GM12878 (cell line): ENCODE measurements around the gene LMF1. TPM values are rescaled to one million over a fixed set of nuclear protein-coding genes. Genes with fewer than 3 reads are reported as not detected.

Source experiments
- ATF7 ChIP-seq: fragments of 450-650 bp; IDR thresholded peaks from 2 replicates; pipeline ENCODE4 v1.6.1; 2016; ENCODE audit warnings: low read depth, mild to moderate bottlenecking
- BCLAF1 ChIP-seq: fragments of 450-650 bp; IDR thresholded peaks from 2 replicates; pipeline ENCODE4 v1.6.1; 2017; ENCODE audit warnings: antibody characterized with exemption, mild to moderate bottlenecking, moderate library complexity
- CHD2 ChIP-seq: IDR thresholded peaks from 2 replicates; pipeline ENCODE4 v1.6.1; 2011; ENCODE audit warnings: low read depth, low read length, improper control_type of control experiment, borderline replicate concordance
- CHD4 ChIP-seq: fragments of 200-600 bp; sonication (generic); IDR thresholded peaks from 2 replicates; pipeline ENCODE4 v1.6.1; 2016; ENCODE audit warnings: mild to moderate bottlenecking
- CREB1 ChIP-seq: IDR thresholded peaks from 2 replicates; pipeline ENCODE4 v1.6.1; 2012; ENCODE audit warnings: low read depth, mild to moderate bottlenecking, inconsistent platforms
- ESRRA ChIP-seq: IDR thresholded peaks from 2 replicates; pipeline ENCODE4 v1.6.1; 2012; ENCODE audit warnings: mild to moderate bottlenecking, low read length, improper control_type of control experiment
- ETV6 ChIP-seq, 2 experiments: fragments of 450-650 bp in 1 of 2; IDR thresholded peaks in 1 of 2; conservative IDR thresholded peaks in 1 of 2; 2 replicates each; pipeline ENCODE4 v1.6.1; 2014; ENCODE audit warnings: antibody characterized with exemption in 1 of 2, borderline replicate concordance in 1 of 2, low read depth in 1 of 2, mild to moderate bottlenecking in 1 of 2, moderate library complexity in 1 of 2
- GABPA ChIP-seq: IDR thresholded peaks from 2 replicates; pipeline ENCODE4 v1.6.1; 2014; ENCODE audit warnings: antibody characterized with exemption, low read depth, mild to moderate bottlenecking, inconsistent platforms
- IKZF1 ChIP-seq: fragments of 450-650 bp; conservative IDR thresholded peaks from 2 replicates; pipeline ENCODE4 v1.6.1; 2017; ENCODE audit warnings: antibody characterized with exemption, mild to moderate bottlenecking
- NFXL1 ChIP-seq: fragments of 450-650 bp; IDR thresholded peaks from 2 replicates; pipeline ENCODE4 v1.6.1; 2017; ENCODE audit warnings: antibody characterized with exemption, mild to moderate bottlenecking, borderline replicate concordance
- PKNOX1 ChIP-seq: fragments of 450-650 bp; IDR thresholded peaks from 2 replicates; pipeline ENCODE4 v1.6.1; 2016; ENCODE audit warnings: mild to moderate bottlenecking
- POLR2AphosphoS2 ChIP-seq: IDR thresholded peaks from 2 replicates; pipeline ENCODE4 v1.6.1; 2011; ENCODE audit warnings: low read depth, mild to moderate bottlenecking, low read length, improper control_type of control experiment, moderate library complexity
- RBBP5 ChIP-seq: fragments of 200-600 bp; sonication (generic); conservative IDR thresholded peaks from 2 replicates; pipeline ENCODE4 v1.6.1; 2016
- SIX5 ChIP-seq: IDR thresholded peaks from 2 replicates; pipeline ENCODE4 v1.6.1; 2011; ENCODE audit warnings: mild to moderate bottlenecking, low read depth, low read length, moderate library complexity; ENCODE audit not compliant: severe bottlenecking
- STAT1 ChIP-seq: fragments of 450-650 bp; conservative IDR thresholded peaks from 2 replicates; pipeline ENCODE4 v1.6.1; 2014; ENCODE audit warnings: antibody characterized with exemption, mild to moderate bottlenecking
- SUZ12 ChIP-seq: fragments of 200-600 bp; sonication (generic); IDR thresholded peaks from one replicate; pipeline ENCODE4 v1.6.1; 2018; ENCODE audit warnings: antibody characterized with exemption, mild to moderate bottlenecking; ENCODE audit not compliant: unreplicated experiment
- polyA plus RNA-seq, 11 experiments: library from polyadenylated mRNA; depleted of rRNA in 4 of 11; unstranded in 6 of 11; stranded (reverse) in 5 of 11; fragments of >200 nt; fragmentation: Nextera tagmentation in 4 of 11; fragmentation: Illumina TruSeq in 1 of 11; extraction: Ambion mirVana in 4 of 11; extraction: Trizol in 1 of 11; gene quantifications; 1 replicate in 1 of 11; 2 replicates in 10 of 11; pipeline versions ENCODE4 v1.2.1 to v1.2.3, GENCODE V29; 2011 to 2016; ENCODE audit warnings: inconsistent platforms in 2 of 11, missing spikeins in 2 of 11, low read depth in 1 of 11
- total RNA-seq, 4 experiments: library from RNA; depleted of rRNA in 3 of 4; stranded (reverse); fragments of >200 nt in 3 of 4; fragmentation: Illumina TruSeq in 1 of 4; extraction: Trizol in 1 of 4; gene quantifications; 2 replicates each; pipeline versions ENCODE4 v1.2.1 to v1.2.3, GENCODE V29; 2013 to 2021
- TF ChIP-seq, protein P1 (sequence below): fragments of 150-350 bp; IDR thresholded peaks from 2 replicates; pipeline ENCODE4 v1.6.1; 2014; ENCODE audit warnings: mild to moderate bottlenecking, low read depth, low read length
- TF ChIP-seq, protein P2 (sequence below): fragments of 450-650 bp; IDR thresholded peaks from 2 replicates; pipeline ENCODE4 v1.6.1; 2017; ENCODE audit warnings: low read depth, mild to moderate bottlenecking, moderate library complexity
- TF ChIP-seq, protein P3 (sequence below): fragments of 450-650 bp; conservative IDR thresholded peaks from 2 replicates; pipeline ENCODE4 v1.6.1; 2017; ENCODE audit warnings: mild to moderate bottlenecking, moderate library complexity

Gene LMF1
- total and polyA plus RNA-seq, 10 of the 15 experiments (the other 5 are each of a cell fraction or from before 2014, with no cell fraction given), result 0.18 to 3.2 (median 1.4) TPM; not detected in 1

GRCh38 chr16:807347-808084, 163.3 kb downstream of the LMF1 start (continued):
- TF ChIP-seq BCLAF1, result no peak
- TF ChIP-seq, protein P1, sequence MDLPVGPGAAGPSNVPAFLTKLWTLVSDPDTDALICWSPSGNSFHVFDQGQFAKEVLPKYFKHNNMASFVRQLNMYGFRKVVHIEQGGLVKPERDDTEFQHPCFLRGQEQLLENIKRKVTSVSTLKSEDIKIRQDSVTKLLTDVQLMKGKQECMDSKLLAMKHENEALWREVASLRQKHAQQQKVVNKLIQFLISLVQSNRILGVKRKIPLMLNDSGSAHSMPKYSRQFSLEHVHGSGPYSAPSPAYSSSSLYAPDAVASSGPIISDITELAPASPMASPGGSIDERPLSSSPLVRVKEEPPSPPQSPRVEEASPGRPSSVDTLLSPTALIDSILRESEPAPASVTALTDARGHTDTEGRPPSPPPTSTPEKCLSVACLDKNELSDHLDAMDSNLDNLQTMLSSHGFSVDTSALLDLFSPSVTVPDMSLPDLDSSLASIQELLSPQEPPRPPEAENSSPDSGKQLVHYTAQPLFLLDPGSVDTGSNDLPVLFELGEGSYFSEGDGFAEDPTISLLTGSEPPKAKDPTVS, result no peak
- TF ChIP-seq, protein P2, sequence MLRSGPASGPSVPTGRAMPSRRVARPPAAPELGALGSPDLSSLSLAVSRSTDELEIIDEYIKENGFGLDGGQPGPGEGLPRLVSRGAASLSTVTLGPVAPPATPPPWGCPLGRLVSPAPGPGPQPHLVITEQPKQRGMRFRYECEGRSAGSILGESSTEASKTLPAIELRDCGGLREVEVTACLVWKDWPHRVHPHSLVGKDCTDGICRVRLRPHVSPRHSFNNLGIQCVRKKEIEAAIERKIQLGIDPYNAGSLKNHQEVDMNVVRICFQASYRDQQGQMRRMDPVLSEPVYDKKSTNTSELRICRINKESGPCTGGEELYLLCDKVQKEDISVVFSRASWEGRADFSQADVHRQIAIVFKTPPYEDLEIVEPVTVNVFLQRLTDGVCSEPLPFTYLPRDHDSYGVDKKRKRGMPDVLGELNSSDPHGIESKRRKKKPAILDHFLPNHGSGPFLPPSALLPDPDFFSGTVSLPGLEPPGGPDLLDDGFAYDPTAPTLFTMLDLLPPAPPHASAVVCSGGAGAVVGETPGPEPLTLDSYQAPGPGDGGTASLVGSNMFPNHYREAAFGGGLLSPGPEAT, result 0 out of 2 replicates have a peak, but pooled peaks have one; percentile 16
- peak; percentile 93 for TF ChIP-seq IKZF1
- 0 out of 2 replicates have a peak, but pooled peaks have one; percentile 47 for TF ChIP-seq POLR2AphosphoS2
- TF ChIP-seq ATF7, result peak; percentile 84
- TF ChIP-seq ETV6 (conservative IDR thresholded peaks at IDR 0.05 in 1 of 2, IDR thresholded peaks at IDR 0.05 in 1 of 2; ENCODE audit: borderline replicate concordance in 1 of 2, low read depth in 1 of 2), result 0 out of 4 replicates have a peak, but pooled peaks of 1 of the 2 experiments have one; percentile 32
- peak; percentile 63; the same call in 1 of the 2 replicates for TF ChIP-seq CHD2
- TF ChIP-seq SUZ12, result no peak
- TF ChIP-seq SIX5, result peak; percentile 60
- peak; percentile 84 for TF ChIP-seq GABPA
- peak; percentile 59; the same call in 1 of the 2 replicates for TF ChIP-seq NFXL1
- TF ChIP-seq CHD4, result no peak
- no peak for TF ChIP-seq RBBP5
- TF ChIP-seq ESRRA, result peak; percentile 84
- TF ChIP-seq CREB1, result peak; percentile 95
- TF ChIP-seq STAT1, result 0 out of 2 replicates have a peak, but pooled peaks have one; percentile 62
- TF ChIP-seq, protein P3, sequence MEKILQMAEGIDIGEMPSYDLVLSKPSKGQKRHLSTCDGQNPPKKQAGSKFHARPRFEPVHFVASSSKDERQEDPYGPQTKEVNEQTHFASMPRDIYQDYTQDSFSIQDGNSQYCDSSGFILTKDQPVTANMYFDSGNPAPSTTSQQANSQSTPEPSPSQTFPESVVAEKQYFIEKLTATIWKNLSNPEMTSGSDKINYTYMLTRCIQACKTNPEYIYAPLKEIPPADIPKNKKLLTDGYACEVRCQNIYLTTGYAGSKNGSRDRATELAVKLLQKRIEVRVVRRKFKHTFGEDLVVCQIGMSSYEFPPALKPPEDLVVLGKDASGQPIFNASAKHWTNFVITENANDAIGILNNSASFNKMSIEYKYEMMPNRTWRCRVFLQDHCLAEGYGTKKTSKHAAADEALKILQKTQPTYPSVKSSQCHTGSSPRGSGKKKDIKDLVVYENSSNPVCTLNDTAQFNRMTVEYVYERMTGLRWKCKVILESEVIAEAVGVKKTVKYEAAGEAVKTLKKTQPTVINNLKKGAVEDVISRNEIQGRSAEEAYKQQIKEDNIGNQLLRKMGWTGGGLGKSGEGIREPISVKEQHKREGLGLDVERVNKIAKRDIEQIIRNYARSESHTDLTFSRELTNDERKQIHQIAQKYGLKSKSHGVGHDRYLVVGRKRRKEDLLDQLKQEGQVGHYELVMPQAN, result peak; percentile 85
- peak; percentile 92 for TF ChIP-seq PKNOX1
